GM20000 (cell line): ENCODE measurements around the gene ROR1.

Experiments used
- DNase-seq: peaks from one replicate; pipeline ENCODE4 v3.0.0; 2012; ENCODE audit warnings: low spot score
- CTCF ChIP-seq: IDR thresholded peaks from 2 replicates; pipeline ENCODE4 v1.5.1; 2012; ENCODE audit warnings: mild to moderate bottlenecking, control low read depth; ENCODE audit errors: extremely low read depth, missing control alignments

The ROR1 gene

DNA sequence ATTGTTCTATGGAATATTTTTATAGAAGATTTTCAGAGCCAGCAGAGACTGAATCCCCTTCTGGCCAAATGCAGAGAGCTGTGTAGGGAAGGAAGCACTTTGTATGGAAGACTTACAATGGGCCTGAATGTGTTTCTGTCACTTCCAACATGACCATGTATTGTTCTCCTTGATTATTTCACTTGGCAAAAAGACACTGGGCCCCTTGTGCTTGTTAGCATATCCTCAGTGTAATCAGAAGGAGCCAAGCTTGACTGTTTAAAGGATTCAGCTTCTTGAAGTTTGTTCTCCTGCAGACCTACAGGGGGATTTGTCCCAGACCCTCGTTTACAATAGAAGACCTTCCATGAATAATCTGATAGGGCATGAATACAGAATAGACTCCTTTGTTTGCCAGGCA lies 381.5 kb downstream of the ROR1 start:
- DNase-seq, result no peak
- TF ChIP-seq CTCF, result no peak

DNA sequence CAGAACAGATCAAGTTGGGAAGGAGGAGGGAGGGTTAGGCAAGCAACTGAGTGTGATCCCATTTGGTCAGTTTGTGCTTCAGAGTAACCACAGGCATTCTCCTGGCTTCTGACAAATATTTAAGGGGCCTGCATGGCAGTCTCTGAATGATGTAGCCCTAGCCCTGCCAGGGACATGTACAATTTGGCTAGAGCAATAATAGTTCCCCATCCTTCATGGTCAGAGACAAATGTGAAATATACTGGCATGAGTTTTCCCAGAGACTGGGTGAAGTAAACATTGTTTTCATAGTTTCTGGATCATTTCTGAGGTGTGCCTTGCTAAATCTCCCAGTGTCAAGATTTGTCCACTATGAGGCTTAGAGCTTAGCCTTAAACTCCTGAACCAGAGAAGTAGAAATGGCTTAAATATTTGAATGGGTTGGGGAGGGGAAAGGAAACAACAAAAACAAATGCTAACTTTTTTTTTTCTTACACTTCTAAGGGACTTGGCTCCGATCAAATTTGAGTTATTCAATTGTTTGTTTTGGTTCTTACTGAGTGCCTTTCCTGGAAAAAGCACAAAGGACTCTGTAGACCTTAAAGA lies 387.6 kb downstream of the ROR1 start:
- TF ChIP-seq CTCF, result no peak
- no peak for DNase-seq

GRCh38 chr1:64162151-64162550 lies 388.3 kb downstream of the ROR1 start:
- no peak for TF ChIP-seq CTCF
- no peak for DNase-seq

DNA sequence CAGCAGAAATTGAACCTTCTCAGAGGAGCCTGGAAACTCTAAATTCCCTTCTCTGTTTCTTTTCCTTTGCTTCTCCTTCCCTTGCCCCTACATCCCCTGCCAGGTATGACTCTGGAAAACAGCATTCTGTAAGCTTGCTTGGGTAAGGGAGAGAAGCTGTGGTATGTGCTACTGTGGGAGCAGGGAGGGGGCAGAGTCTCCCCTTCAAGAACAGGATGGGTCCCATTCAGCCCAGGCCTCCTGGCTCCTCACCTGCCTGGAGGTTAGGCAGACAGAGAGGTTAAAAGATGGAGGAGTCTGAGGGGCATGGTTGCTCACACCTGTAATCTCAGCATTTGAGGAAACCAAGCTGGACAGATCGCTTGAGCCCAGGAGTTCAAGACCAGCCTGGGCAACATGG lies 389.0 kb downstream of the ROR1 start:
- TF ChIP-seq CTCF, result no peak
- no peak for DNase-seq

DNA sequence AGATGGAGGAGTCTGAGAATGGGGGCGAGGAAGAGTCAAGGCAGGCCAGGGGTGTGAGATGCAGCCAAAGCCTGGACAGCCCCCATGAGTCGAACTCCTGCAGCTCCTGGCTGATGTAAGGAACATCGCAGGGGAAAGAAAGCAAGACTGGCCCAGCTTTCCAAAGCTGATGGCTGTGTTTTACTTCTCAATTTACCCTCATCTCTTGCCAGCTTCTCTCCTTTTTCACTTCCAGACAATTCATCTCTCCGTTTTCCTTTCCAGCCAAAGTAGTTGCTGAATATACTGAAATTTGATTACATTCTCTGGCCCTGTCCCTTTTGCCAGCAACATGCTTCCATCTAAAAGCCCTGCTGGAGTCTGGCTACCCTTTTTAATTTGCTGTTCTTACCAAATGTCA lies 389.6 kb downstream of the ROR1 start:
- DNase-seq, result no peak
- no peak for TF ChIP-seq CTCF

DNA sequence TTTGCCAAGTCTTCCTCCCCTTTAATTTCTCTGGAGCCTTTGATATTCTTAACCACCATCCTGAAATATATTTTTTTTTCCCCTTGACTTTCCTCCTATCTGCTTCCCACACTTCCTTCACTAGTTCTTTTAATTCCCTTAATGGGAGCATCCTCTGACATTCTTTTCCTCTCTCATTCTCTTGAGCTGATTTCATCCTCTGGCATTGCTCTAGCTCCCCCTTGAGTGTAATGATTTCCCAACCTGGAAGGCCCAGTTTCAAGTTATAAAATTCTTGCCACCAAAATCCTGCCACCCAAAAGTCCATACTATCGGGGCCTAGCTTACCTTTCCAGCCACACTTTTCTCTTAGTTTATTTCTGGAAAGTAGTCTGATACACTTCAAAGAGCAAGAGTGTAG lies 390.2 kb downstream of the ROR1 start:
- no peak for DNase-seq
- no peak for TF ChIP-seq CTCF

DNA sequence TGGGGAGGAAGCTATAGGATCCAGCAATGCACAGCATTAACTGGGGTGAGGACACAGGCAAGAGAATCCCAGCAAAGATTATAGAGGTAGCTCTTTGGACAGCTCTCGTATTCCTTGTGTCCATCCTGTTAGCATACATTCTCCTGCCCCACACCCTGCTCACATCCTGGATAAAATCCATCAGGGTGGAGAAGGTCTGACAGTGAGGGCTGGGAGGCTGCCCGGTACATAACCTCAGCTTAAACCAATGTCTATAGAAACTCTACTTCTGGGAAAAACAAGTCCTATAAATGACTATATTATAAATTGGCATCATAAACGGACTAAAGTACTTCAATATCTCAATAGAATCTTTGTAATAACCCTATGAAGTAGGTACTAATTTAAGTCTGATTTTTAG lies 392.8 kb downstream of the ROR1 start:
- DNase-seq, result no peak
- TF ChIP-seq CTCF, result no peak
